ENCODE measurements around the gene LSM7.

LSM7 gene

DNA sequence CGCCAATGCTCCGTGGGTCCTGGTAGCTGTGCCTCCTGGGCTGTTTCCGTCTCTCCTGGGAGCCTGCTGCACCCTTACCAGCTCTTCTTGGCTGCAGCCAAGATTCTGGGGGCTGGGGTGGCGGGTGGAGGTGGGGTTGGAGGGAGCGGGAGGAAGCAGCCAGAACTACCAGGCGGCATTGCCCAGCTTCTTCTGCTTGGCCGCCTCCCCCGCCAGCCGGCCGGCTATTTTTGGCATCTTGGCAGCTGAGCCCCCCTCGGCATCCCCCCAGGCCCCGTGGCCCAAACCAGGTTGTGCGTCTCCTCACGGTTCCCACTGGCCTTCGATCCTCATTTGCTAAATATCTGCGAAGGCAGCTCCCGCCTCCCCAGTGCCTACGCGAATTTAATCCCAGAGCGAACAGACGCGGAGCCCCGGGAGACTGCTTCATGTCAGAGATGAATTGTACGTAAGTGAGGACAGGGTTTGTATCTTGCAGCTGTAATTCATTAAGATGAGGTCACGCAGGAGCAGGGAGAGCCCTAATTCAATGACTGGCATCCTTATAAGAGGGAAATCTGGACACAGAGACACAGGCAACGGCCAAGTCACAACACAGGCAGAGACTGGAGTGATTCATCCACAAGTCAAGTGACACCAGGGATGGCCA is 33.6 kb downstream of the LSM7 start:
- TF ChIP-seq, protein P1, sequence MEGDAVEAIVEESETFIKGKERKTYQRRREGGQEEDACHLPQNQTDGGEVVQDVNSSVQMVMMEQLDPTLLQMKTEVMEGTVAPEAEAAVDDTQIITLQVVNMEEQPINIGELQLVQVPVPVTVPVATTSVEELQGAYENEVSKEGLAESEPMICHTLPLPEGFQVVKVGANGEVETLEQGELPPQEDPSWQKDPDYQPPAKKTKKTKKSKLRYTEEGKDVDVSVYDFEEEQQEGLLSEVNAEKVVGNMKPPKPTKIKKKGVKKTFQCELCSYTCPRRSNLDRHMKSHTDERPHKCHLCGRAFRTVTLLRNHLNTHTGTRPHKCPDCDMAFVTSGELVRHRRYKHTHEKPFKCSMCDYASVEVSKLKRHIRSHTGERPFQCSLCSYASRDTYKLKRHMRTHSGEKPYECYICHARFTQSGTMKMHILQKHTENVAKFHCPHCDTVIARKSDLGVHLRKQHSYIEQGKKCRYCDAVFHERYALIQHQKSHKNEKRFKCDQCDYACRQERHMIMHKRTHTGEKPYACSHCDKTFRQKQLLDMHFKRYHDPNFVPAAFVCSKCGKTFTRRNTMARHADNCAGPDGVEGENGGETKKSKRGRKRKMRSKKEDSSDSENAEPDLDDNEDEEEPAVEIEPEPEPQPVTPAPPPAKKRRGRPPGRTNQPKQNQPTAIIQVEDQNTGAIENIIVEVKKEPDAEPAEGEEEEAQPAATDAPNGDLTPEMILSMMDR (conservative IDR thresholded peaks at IDR 0.05; ENCODE audit: low read depth, low read length), result no peak
- DNase-seq (ENCODE audit: low read depth), result no peak
- no peak overlapping the region for H3K4me3 ChIP-seq (ENCODE audit: low read length)

DNA sequence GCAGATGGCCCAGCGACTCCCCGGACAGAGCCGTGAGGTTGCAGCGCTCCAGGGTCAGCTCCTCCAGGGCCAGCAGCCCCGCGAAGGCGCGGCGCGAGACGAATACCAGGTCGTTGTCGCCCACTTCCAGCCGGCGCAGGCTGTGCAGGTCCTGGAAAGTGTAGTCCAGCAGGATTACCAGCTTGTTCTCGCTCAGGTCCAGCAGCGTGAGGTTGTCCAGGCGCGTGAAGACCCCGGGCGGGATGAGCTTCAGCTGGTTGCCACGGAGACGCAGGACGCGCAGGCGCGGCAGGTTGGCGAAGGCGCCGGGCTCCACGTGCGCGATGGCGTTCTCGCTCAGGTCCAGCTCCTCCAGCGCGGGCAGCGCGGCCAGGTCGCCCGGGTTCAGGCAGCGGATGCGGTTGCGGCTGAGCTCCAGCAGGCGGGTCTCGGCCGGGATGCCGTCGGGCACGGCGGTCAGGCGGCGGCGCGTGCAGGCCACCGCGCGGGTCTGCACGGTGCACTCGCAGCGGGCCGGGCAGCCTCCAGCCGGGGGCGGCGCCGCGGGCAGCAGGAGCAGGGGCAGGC is 37.1 kb downstream of the LSM7 start:
- no peak overlapping the region for H3K4me3 ChIP-seq (ENCODE audit: low read length)
- DNase-seq (ENCODE audit: low read depth), result no peak
- TF ChIP-seq, protein P1 (conservative IDR thresholded peaks at IDR 0.05; ENCODE audit: low read depth, low read length), result no peak

DNA sequence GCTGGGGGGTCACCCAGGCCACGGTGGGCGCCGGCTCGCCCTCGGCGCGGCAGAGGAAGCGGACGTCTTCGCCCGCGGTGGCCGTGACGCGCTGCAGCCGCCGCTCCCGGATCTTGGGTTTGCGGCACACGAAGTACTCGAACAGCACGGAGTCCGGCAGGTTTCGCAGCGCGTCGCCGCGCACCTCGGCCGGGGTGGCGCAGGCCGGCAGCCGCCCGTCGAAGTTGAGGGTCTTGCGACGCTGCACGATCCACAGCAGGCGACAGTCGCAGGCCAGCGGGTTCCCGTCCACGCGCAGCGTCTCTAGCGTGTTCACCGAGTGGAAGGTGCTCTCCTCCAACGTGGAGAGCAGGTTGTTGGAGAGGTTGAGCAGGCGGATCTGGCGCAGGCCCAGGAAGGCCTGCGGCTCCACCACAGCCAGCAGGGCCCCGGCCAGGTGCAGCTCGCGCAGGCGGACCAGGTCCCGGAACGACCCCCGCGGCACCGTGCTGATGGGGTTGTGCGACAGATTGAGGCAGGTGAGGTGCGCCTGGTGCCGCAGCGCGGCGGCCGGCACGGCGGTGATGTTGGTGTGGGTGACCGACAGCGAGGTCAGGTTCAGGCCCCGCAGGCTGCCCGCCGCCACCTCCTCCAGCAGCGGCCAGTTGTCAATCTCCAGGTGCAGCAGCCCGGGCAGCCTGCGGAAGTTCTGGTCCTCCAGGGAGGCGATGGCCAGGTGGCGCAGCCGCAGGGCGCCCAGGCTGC is 37.8 kb downstream of the LSM7 start:
- H3K4me3 ChIP-seq (ENCODE audit: low read length), result no peak overlapping the region
- TF ChIP-seq, protein P1 (conservative IDR thresholded peaks at IDR 0.05; ENCODE audit: low read depth, low read length), result no peak
- DNase-seq (ENCODE audit: low read depth), result no peak

DNA sequence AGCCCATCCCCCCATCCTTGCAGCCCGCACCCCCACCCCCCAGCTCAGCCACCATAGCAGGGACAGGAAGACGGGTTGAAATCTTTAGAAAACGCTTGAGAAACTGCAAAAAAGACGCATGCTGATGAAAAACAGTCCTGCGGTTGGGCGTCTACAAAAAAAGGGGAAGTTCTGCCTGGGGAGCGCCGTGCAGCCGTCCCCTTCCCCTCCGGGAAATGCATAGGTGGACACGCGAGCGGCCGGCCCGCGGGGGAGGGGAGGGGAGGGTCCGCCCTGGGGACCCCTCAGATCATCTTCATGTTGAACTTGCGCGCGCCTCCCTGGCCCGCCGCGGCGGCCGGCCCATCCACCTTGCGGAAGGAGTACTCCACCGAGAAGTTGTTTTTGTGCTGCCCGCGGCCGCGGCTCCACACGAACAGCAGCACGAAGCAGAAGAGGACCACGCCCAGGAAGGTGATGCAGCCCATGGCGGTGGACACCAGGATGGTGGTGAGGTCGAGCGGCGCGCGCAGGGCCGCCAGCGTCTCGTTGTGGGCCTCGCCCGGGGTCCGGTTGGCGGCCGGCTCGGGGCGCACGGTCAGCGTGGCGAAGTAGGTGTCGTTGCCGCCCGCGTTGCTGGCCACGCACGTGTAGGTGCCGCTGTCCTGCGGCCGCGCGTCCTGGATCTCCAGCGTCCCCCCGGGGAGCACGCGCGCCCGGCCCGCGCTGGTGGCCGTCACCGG is 38.5 kb downstream of the LSM7 start:
- no peak for DNase-seq (ENCODE audit: low read depth)
- TF ChIP-seq, protein P1 (conservative IDR thresholded peaks at IDR 0.05; ENCODE audit: low read depth, low read length), result no peak
- no peak overlapping the region for H3K4me3 ChIP-seq (ENCODE audit: low read length)

DNA sequence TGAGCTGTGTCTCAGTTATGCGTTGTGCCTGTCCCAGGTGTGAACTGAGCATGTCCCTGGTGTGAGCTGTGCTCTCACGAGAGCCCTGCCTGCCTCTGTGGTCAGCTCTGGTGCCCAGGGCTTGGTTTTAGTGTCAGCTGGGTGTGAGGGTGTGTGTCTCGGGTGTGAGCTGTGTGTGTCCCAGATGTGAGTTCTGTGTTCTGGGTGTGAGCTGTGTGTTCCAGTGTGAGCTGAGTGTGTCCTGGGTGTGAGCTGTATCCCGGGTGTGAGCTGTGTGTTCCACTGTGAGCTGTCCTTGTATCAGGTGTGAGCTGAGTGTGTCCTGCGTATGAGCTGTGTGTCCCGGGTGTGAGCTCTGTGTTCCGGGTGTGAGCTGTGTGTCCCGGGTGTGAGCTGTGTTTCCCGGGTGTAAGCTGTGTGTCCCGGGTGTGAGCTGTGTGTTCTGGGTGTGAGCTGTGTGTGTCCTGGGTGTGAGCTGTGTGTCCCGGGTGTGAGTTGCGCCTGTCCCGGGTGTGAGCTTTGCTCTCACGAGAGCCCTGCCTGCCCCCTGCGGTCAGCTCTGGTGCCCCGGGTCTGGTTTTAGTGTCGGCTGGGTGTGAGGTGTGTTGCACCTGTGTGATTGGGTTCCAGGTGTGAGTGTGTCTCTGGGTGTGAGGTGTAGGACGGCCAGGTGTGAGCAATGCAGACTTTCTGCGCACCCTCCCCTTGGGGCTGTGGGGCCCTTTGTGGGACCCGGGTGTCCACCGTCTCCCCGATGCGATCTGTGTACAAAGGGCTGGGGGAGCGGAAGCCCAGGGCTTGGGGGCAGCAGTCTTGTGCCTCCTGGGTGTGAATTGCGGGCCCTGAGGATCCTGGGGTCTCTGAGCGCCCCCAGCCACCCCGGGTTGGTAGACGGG is 39.3 kb downstream of the LSM7 start:
- TF ChIP-seq, protein P1 (conservative IDR thresholded peaks at IDR 0.05; ENCODE audit: low read depth, low read length), result no peak
- no peak overlapping the region for H3K4me3 ChIP-seq (ENCODE audit: low read length)
- no peak for DNase-seq (ENCODE audit: low read depth)

DNA sequence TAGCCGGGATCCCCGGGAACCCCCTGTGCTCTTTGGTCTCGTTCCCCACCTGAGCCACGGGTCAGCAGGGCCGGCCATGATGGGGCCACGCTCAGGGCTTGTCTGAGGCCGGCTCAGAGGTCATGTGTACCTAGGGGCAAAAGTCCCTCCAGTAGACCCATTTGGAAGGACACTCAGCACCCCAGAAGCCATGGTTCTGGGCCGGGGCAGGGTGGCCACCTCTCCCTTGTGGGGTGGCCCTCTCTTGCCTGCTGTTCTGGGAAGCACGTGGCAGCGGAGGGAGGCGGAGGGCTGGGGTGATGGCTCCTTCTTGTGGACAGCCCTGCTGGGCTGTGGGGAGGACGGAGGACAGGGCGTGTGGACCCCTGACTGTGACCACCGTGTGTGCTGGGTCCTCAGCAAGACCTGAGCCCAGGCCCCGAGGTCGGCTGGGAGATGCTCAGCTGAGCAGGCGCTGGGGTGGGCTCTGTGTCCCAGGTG is 40.0 kb downstream of the LSM7 start:
- no peak for DNase-seq (ENCODE audit: low read depth)
- no peak overlapping the region for H3K4me3 ChIP-seq (ENCODE audit: low read length)

More for the DNA sequence above, 40.0 kb downstream of the LSM7 start:
- TF ChIP-seq, protein P1 (conservative IDR thresholded peaks at IDR 0.05; ENCODE audit: low read depth, low read length), result no peak
